ENCODE measurements around the gene SMYD1. TPM values are rescaled to one million over a fixed set of nuclear protein-coding genes. Genes with fewer than 3 reads are reported as not detected.

The SMYD1 gene
- total and polyA plus RNA-seq, 2 donors (not counting 1 experiment from before 2014, with no cell fraction given), result not detected

DNA sequence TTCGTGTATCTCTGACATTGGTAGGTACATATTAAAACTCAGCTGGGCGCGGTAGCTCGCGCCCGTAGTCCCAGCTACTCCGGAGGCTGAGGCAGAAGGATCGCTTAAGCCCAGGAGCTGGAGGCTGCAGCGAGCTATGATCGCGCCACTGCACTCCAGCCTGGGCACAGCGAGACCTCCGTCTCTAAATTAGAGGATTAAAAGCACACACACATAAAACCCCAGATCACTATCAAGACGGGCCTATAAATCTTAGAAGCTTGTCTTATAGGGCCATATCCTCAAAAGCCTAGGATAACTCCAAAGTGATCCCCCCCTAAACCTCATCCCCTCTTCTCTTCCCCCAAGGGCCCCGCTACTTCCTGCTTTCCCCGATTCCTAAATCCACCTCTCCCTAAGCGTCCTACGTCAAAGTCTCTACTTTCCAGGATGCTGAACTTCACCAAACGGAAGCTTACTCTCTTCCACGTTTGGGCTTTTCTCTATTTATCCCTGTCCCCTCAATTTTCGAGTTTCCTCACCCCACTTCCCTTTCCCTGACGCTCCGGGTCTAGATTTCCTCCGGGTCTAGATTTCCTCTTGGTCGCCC is 12.7 kb upstream of the SMYD1 start:
- no peaks in the 10 kb centered on the region for H3K27me3 Mint-ChIP-seq
- ATAC-seq (ENCODE audit: low read depth) (no peak), DNase-seq (no peak)
- peaks cover 39% of the 10 kb centered on the region for H3K4me1 Mint-ChIP-seq
- ChIA-PET POLR2A (interaction anchor here (1.9 kb wide), 1 partner anchor 38 kb away, joined by 15 read pairs; the partner anchor contains the start of gene RNU2-63P), CTCF (interaction anchor here (0.6 to 1.6 kb wide), 3 partner anchors 51 to 1975 kb away, joined by 3 to 8 read pairs (median 3); no protein-coding TSS in a partner anchor)
- peak overlapping the region; percentile 78 for H2AFZ ChIP-seq (ENCODE audit: insufficient read depth, low read depth, low read length, poor library complexity, severe bottlenecking)
- H3K27ac ChIP-seq (ENCODE audit: low read length in 2 of 2), result peak overlapping the region; percentile 95 to 96
- H3K27ac Mint-ChIP-seq, result peak overlapping the region; percentile 97
- peaks cover 20 to 22% of the 10 kb centered on the region in 2 donors for H3K4me1 ChIP-seq (ENCODE audit: control insufficient read depth in 2 of 2, insufficient read depth in 2 of 2, low read length in 2 of 2)
- H3K4me2 ChIP-seq (replicated peaks; ENCODE audit: low read depth, low read length, poor library complexity, severe bottlenecking), result peak overlapping the region; percentile 87
- WGBS (ENCODE audit: insufficient coverage), result 30% methylated on average over 25 of the region's 25 CpGs
- no peaks in the 10 kb centered on the region for H3K9me3 ChIP-seq (ENCODE audit: control extremely low read depth in 1 of 3, control insufficient read depth in 2 of 3, insufficient read depth in 1 of 3, low read length in 2 of 3)
- peak overlapping the region; percentile 94 for H3K9ac ChIP-seq (ENCODE audit: low read length)
- H3K4me3 Mint-ChIP-seq, result peak overlapping the region; percentile 98
- H3K79me2 ChIP-seq (ENCODE audit: control insufficient read depth, insufficient read depth, low read length), result peaks cover 29% of the 10 kb centered on the region
- no peaks in the 10 kb centered on the region for H4K20me1 ChIP-seq (ENCODE audit: control insufficient read depth, insufficient read depth, low read length, poor library complexity, severe bottlenecking)
- TF ChIP-seq EZH2 (IDR thresholded peaks at IDR 0.05; ENCODE audit: borderline replicate concordance, insufficient read depth, low read depth, low read length, poor library complexity, severe bottlenecking), result no peak
- TF ChIP-seq, protein P1, sequence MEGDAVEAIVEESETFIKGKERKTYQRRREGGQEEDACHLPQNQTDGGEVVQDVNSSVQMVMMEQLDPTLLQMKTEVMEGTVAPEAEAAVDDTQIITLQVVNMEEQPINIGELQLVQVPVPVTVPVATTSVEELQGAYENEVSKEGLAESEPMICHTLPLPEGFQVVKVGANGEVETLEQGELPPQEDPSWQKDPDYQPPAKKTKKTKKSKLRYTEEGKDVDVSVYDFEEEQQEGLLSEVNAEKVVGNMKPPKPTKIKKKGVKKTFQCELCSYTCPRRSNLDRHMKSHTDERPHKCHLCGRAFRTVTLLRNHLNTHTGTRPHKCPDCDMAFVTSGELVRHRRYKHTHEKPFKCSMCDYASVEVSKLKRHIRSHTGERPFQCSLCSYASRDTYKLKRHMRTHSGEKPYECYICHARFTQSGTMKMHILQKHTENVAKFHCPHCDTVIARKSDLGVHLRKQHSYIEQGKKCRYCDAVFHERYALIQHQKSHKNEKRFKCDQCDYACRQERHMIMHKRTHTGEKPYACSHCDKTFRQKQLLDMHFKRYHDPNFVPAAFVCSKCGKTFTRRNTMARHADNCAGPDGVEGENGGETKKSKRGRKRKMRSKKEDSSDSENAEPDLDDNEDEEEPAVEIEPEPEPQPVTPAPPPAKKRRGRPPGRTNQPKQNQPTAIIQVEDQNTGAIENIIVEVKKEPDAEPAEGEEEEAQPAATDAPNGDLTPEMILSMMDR (IDR thresholded peaks at IDR 0.05), result no peak
- intact Hi-C loops (cut with micrococcal nuclease), result loop anchor here (1.0 to 10.0 kb wide), 3 partner anchors 39 to 1432 kb away; partner anchors contain the start of genes EIF2AK3, RNF103 and RNU2-63P
- no peaks in the 10 kb centered on the region for H3K27me3 ChIP-seq (replicated peaks in 1 of 4; ENCODE audit: control extremely low read depth in 1 of 4, control insufficient read depth in 3 of 4, insufficient read depth in 4 of 4, low read length in 3 of 4)
- H3K9me3 Mint-ChIP-seq (ENCODE audit: insufficient read depth), result no peaks in the 10 kb centered on the region
- H3K36me3 ChIP-seq (replicated peaks in 1 of 2; ENCODE audit: control extremely low read depth in 1 of 2, control insufficient read depth in 1 of 2, extremely low read depth in 1 of 2, insufficient read depth in 2 of 2, low read length in 1 of 2), result no peaks in the 10 kb centered on the region
- peak overlapping the region; percentile 73 to 95 (median 89) for H3K4me3 ChIP-seq (ENCODE audit: control extremely low read depth in 1 of 5, extremely low read depth in 1 of 5, insufficient read depth in 1 of 5, low read depth in 2 of 5, low read length in 4 of 5)

Data from B cell (primary cell).